Measurements from ENCODE around the gene ITPR1. TPM values are rescaled to one million over a fixed set of nuclear protein-coding genes. Genes with fewer than 3 reads are reported as not detected.

The ITPR1 gene
- total and polyA plus RNA-seq, 3 donors from 2014 or later, result 26.5 to 129 (median 59.7) TPM

GRCh38 chr3:4681301-4681700 lies 188.2 kb downstream of the ITPR1 start:
- Histone ChIP-seq H3K9me3 (no peaks in the 10 kb centered on the region), H3K4me3 (no peak overlapping the region), H3K27ac (no peak overlapping the region), H3K4me1 (no peaks in the 10 kb centered on the region), H3K36me3 (ENCODE audit: low read depth, missing control alignments) (no peaks in the 10 kb centered on the region), H3K27me3 (no peaks in the 10 kb centered on the region)
- intact Hi-C loops (cut with DNase I; ENCODE audit: low total_unique reads), result no loop called here
- no peak for DNase-seq
- TF ChIP-seq CTCF (IDR thresholded peaks at IDR 0.05) (no peak), POLR2A (IDR thresholded peaks at IDR 0.05) (no peak)

GRCh38 chr3:4684117-4684516 lies 191.0 kb downstream of the ITPR1 start:
- DNase-seq, result no peak
- intact Hi-C loops (cut with DNase I; ENCODE audit: low total_unique reads), result no loop called here
- WGBS, 2 donors, result 93 to 97% methylated on average over 1 of the region's 1 CpG
- Histone ChIP-seq H3K27ac (no peak overlapping the region), H3K27me3 (no peaks in the 10 kb centered on the region), H3K4me3 (no peak overlapping the region), H3K36me3 (ENCODE audit: low read depth, missing control alignments) (no peaks in the 10 kb centered on the region), H3K9me3 (no peaks in the 10 kb centered on the region), H3K4me1 (no peaks in the 10 kb centered on the region)
- TF ChIP-seq CTCF (IDR thresholded peaks at IDR 0.05) (no peak), POLR2A (IDR thresholded peaks at IDR 0.05) (no peak)

GRCh38 chr3:4684976-4685375 lies 191.8 kb downstream of the ITPR1 start:
- Histone ChIP-seq H3K27ac (no peak overlapping the region), H3K36me3 (ENCODE audit: low read depth, missing control alignments) (no peaks in the 10 kb centered on the region), H3K27me3 (no peaks in the 10 kb centered on the region), H3K4me1 (no peaks in the 10 kb centered on the region), H3K4me3 (no peak overlapping the region), H3K9me3 (no peaks in the 10 kb centered on the region)
- 94 to 98% methylated on average over 10 of the region's 10 CpGs for WGBS, 2 donors
- intact Hi-C loops (cut with DNase I; ENCODE audit: low total_unique reads), result no loop called here
- TF ChIP-seq POLR2A (IDR thresholded peaks at IDR 0.05) (no peak), CTCF (IDR thresholded peaks at IDR 0.05) (no peak)
- DNase-seq, result no peak

- intact Hi-C loops (cut with DNase I; ENCODE audit: low total_unique reads), result no loop called here
- no peaks in the 10 kb centered on the region for H3K27me3 ChIP-seq
- H3K36me3 ChIP-seq (ENCODE audit: low read depth, missing control alignments), result no peaks in the 10 kb centered on the region
- H3K27ac ChIP-seq, result no peak overlapping the region
- no peaks in the 10 kb centered on the region for H3K9me3 ChIP-seq
- 87 to 89% methylated on average over 10 of the region's 10 CpGs for WGBS, 2 donors
- TF ChIP-seq POLR2A (IDR thresholded peaks at IDR 0.05) (no peak), CTCF (IDR thresholded peaks at IDR 0.05) (no peak)
- H3K4me1 ChIP-seq, result no peaks in the 10 kb centered on the region
- no peak overlapping the region for H3K4me3 ChIP-seq
- DNase-seq, result no peak
Measured at GRCh38 chr3:4685673-4686345, 192.7 kb downstream of the ITPR1 start.

GRCh38 chr3:4686619-4687018 lies 193.5 kb downstream of the ITPR1 start:
- Histone ChIP-seq H3K4me1 (no peaks in the 10 kb centered on the region), H3K4me3 (no peak overlapping the region), H3K27ac (no peak overlapping the region), H3K9me3 (no peaks in the 10 kb centered on the region), H3K36me3 (ENCODE audit: low read depth, missing control alignments) (no peaks in the 10 kb centered on the region), H3K27me3 (no peaks in the 10 kb centered on the region)
- DNase-seq, result no peak
- intact Hi-C loops (cut with DNase I; ENCODE audit: low total_unique reads), result no loop called here
- WGBS, 2 donors, result 87 to 92% methylated on average over 4 of the region's 4 CpGs
- TF ChIP-seq POLR2A (IDR thresholded peaks at IDR 0.05), result no peak
- TF ChIP-seq CTCF (IDR thresholded peaks at IDR 0.05), result no peak
